HL-60 (cell line): ENCODE data around the gene SATB2.

ENCODE experiments used
- POLR2AphosphoS5 ChIP-seq: IDR thresholded peaks from 2 replicates; pipeline ENCODE4 v1.6.1; 2012; ENCODE audit warnings: low read depth
- TF ChIP-seq, protein P1 (sequence below): IDR thresholded peaks from one replicate; pipeline ENCODE4 v1.5.1; 2011; ENCODE audit warnings: low read length, control low read depth, inconsistent platforms; ENCODE audit not compliant: insufficient read depth

DNA sequence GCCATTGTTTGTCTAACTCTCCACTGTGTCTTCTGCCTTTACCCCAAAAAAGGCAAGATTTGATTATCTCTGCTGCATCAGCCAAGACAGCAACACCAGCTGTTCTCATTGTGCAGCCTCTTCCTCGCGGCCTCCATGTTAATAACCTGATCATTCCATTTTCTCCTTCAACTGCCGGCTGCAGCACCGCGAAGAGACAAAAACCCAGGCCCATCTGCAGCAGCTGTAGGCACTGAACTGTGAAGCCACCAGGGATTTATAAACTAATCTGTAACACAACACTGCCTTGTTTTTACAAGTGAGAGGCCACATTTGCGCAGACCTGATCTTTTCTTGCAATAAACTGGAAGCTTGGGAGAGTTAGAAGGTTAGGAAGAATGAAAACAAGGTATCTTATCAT is 147.8 kb downstream of the SATB2 start:
- TF ChIP-seq, protein P1, sequence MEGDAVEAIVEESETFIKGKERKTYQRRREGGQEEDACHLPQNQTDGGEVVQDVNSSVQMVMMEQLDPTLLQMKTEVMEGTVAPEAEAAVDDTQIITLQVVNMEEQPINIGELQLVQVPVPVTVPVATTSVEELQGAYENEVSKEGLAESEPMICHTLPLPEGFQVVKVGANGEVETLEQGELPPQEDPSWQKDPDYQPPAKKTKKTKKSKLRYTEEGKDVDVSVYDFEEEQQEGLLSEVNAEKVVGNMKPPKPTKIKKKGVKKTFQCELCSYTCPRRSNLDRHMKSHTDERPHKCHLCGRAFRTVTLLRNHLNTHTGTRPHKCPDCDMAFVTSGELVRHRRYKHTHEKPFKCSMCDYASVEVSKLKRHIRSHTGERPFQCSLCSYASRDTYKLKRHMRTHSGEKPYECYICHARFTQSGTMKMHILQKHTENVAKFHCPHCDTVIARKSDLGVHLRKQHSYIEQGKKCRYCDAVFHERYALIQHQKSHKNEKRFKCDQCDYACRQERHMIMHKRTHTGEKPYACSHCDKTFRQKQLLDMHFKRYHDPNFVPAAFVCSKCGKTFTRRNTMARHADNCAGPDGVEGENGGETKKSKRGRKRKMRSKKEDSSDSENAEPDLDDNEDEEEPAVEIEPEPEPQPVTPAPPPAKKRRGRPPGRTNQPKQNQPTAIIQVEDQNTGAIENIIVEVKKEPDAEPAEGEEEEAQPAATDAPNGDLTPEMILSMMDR, result no peak
- TF ChIP-seq POLR2AphosphoS5, result no peak
